NCI-H2081 (cell line): ENCODE results near the gene LMAN1L.

ENCODE experiments used
- DNase-seq, 2 experiments: peaks; one replicate each; lab custom pipeline; 2025; lab: John Stamatoyannopoulos, UW

Gene LMAN1L

GRCh38 chr15:74838137-74838516 lies 25.5 kb downstream of the LMAN1L start:
- DNase-seq: no peak

GRCh38 chr15:74838746-74839525 lies 26.3 kb downstream of the LMAN1L start:
- no peak for DNase-seq

- no peak for DNase-seq
Measured at GRCh38 chr15:74839526-74840395, 27.1 kb downstream of the LMAN1L start.

- no peak for DNase-seq
Measured at GRCh38 chr15:74840851-74841775, 28.5 kb downstream of the LMAN1L start.

GRCh38 chr15:74841891-74842373 lies 29.3 kb downstream of the LMAN1L start:
- DNase-seq: no peak

GRCh38 chr15:74842581-74843444 lies 30.2 kb downstream of the LMAN1L start, which contains the start of gene ULK3:
ULK3 (minus strand) TSS chr15:74843156; CDS start chr15:74843105, 51 bp downstream.
- DNase-seq: peak; percentile 85 to 94

- no peak for DNase-seq
Measured at GRCh38 chr15:74843445-74843828, 30.8 kb downstream of the LMAN1L start.

- DNase-seq: no peak
Measured at GRCh38 chr15:74843891-74844299, 31.3 kb downstream of the LMAN1L start.

- DNase-seq: no peak
Measured at GRCh38 chr15:74844319-74845207, 31.9 kb downstream of the LMAN1L start.

- no peak for DNase-seq
Measured at GRCh38 chr15:74845208-74845568, 32.6 kb downstream of the LMAN1L start.

- no peak for DNase-seq
Measured at GRCh38 chr15:74845581-74845980, 32.9 kb downstream of the LMAN1L start.

- no peak for DNase-seq
Measured at GRCh38 chr15:74847432-74847831, 34.8 kb downstream of the LMAN1L start.

- no peak for DNase-seq
Measured at GRCh38 chr15:74850393-74850792, 37.8 kb downstream of the LMAN1L start.

- no peak for DNase-seq
Measured at GRCh38 chr15:74851960-74852359, 39.3 kb downstream of the LMAN1L start.

- no peak for DNase-seq
Measured at GRCh38 chr15:74854453-74855022, 41.9 kb downstream of the LMAN1L start.

- DNase-seq: no peak
Measured at GRCh38 chr15:74855857-74856256, 43.2 kb downstream of the LMAN1L start.

- DNase-seq: no peak
Measured at GRCh38 chr15:74856537-74856936, 43.9 kb downstream of the LMAN1L start.

- no peak for DNase-seq
Measured at GRCh38 chr15:74857082-74857655, 44.5 kb downstream of the LMAN1L start.
